GM18907 (cell line): ENCODE results near the gene ADORA1.

Experiments used
- ATAC-seq: cut with Tn5 transposase; IDR thresholded peaks from one replicate; pipeline ENCODE4 v1.9.1; 2021; ENCODE audit warnings: mild to moderate bottlenecking, moderate library complexity; ENCODE audit not compliant: unreplicated experiment

ADORA1 gene

GRCh38 chr1:203153051-203153988 is 25.8 kb downstream of the ADORA1 start:
- ATAC-seq, result no peak

GRCh38 chr1:203153989-203154821 is 26.7 kb downstream of the ADORA1 start:
- no peak for ATAC-seq

DNA sequence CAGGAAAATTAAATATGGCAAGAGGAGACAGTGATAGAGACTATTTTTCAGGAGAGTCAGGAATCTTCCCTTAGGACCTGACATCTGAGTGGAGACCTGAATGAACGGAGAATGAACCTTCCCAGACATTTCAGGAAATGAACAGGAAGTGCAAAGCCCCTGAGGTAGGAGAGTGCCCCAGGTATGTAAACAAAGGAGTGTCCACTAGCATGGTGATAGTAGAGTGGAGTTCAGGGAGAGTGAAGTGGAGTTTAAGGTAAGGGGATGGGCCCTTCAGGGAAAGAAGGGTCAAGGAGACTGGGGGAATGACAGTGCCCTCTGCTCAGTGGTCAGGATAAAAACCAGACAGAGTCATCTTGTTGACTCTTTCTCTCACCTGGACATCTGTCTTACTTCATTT is 28.8 kb downstream of the ADORA1 start:
- ATAC-seq, result no peak

GRCh38 chr1:203158423-203158822 is 30.9 kb downstream of the ADORA1 start:
- ATAC-seq, result no peak

GRCh38 chr1:203158960-203159665 is 31.6 kb downstream of the ADORA1 start:
- ATAC-seq, result no peak

DNA sequence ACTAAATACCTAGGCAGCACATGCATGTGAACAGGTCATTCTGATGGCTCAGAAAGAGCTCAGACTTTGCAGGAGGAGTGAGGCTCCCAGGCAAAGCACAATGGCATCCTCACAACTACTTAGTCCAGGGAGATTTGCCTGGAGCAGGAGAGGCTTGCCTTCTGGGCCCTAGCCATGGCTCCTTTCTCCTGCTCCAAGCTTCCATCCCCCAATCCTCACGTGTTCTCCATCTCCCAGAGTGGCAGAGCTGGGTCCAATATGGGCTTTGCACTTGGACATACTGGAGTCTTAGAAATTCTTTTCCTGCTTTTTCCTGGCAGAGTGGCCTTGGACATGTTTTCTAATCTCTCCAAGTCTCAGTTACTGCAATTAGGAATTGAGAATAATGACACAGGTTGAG is 32.3 kb downstream of the ADORA1 start:
- ATAC-seq, result no peak

DNA sequence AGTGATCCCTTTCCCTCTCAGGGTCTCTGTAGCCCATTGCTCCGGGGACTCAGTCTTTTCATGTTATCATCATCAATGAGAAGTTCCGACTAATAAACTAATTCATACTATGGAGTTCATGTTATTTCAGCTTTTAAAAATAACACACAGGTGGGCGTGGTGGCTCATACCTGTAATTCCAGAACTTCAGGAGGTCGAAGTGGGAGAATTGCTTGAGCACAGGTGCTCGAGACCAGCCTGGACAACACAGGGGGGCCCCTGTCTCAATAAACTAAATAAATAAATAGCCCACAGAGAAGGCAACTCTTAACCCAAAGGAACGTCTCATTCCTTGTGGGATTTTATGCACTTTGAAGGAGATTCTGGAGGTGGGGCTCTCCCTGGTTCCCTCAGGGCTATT is 33.6 kb downstream of the ADORA1 start:
- ATAC-seq, result no peak

- ATAC-seq, result no peak
These were observed 34.2 kb downstream of the ADORA1 start for GRCh38 chr1:203161703-203162102.

DNA sequence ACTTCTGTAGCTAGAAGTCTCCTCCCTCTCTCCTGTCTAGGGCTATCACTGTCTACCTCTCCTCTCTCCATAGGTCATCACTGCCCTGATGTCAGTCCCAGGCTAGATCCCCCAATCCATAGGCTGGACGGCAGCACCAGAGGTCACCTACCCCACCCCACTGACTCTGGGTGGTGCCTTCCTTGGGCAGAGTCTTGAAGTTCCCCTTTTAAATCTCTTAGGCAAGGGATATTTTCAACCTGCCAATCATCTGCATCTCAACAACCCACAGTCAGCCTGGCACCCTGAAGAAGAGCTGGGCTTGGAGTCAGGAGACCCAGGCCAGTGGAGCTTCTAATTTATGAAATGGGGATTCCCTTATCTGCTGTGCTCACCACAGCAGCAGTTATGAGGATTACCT is 34.9 kb downstream of the ADORA1 start:
- ATAC-seq, result no peak

GRCh38 chr1:203163891-203164635 is 36.5 kb downstream of the ADORA1 start:
- ATAC-seq, result no peak

DNA sequence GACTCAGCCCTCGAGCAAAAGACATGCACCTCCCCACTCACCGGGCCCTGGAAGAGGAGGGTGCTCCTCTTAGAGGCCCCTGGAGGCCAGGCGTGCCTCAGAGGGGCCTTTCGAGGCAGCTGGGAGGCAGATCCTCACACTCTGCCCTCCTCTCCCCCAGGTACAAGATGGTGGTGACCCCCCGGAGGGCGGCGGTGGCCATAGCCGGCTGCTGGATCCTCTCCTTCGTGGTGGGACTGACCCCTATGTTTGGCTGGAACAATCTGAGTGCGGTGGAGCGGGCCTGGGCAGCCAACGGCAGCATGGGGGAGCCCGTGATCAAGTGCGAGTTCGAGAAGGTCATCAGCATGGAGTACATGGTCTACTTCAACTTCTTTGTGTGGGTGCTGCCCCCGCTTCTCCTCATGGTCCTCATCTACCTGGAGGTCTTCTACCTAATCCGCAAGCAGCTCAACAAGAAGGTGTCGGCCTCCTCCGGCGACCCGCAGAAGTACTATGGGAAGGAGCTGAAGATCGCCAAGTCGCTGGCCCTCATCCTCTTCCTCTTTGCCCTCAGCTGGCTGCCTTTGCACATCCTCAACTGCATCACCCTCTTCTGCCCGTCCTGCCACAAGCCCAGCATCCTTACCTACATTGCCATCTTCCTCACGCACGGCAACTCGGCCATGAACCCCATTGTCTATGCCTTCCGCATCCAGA is 37.7 kb downstream of the ADORA1 start:
- no peak for ATAC-seq

- no peak for ATAC-seq
These were observed 38.3 kb downstream of the ADORA1 start for GRCh38 chr1:203165800-203166161.

GRCh38 chr1:203166192-203166940 is 38.8 kb downstream of the ADORA1 start:
- ATAC-seq, result no peak

DNA sequence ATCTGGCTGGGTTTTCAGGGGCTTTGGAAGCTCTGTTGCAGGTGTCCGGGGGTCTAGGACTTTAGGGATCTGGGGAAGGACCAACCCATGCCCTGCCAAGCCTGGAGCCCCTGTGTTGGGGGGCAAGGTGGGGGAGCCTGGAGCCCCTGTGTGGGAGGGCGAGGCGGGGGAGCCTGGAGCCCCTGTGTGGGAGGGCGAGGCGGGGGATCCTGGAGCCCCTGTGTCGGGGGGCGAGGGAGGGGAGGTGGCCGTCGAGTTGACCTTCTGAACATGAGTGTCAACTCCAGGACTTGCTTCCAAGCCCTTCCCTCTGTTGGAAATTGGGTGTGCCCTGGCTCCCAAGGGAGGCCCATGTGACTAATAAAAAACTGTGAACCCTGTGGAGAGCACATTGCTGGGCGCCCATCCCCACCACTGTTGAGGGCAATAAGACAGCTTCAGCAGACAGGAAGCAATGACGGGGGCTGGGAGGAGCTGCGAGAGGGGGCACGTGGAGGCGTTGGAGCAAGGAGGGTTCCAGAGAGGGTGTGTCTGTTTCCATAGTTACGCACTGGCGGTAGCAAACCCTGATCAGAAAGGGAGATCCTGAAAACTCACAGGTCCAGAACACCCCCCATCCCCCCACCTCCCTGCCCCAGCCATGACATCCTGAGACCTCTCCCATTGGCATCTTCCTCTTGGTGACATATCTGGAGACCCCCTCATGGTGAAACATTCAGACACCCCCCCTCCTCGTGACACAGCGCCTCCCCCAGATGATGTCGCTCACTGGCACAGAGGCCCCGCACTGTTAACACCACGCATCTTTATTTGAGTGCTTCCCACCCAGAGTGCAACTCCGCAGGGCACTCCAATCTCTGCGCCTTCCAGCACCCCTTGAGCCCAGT is 39.7 kb downstream of the ADORA1 start:
- no peak for ATAC-seq

DNA sequence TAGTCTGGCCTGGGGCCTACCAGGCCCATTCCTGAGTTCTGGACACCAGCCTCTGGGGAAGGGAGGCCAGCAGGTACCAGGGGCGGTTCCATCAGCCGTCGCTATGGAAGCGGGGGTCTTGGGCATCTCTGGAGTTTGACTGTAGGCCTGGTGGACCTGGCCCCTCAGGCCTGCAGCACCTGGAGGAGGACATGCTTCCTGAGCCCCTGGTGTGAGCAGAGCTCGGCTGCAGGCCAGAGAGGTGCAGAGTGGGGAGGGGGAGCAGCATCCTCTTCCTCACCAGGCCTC is 40.3 kb downstream of the ADORA1 start:
- no peak for ATAC-seq

DNA sequence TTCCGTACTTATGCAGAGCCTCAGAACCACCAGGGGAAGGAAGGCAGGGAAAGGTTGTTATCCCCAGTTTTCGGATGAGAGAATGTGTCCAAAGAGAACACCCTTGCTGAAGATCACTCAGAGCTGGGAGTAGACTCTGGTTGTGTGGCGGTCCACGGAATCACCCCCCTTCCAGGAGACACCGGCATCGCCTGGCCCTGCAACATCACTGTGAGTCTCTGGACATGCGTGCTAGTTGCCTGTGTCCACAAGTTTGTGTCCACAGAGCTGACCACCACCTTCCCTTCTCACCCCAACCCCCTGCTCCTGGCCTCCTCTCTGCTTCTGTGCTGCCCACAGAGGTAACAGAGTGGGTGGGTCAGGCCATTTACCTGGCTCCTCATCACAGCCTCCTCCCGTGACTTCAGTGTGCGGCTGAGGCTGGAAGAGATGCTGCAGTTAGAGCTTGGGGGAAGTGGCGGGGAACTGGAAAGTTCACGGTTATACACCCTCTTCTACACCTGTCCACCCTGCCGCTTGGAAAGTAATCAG is 40.8 kb downstream of the ADORA1 start:
- no peak for ATAC-seq

DNA sequence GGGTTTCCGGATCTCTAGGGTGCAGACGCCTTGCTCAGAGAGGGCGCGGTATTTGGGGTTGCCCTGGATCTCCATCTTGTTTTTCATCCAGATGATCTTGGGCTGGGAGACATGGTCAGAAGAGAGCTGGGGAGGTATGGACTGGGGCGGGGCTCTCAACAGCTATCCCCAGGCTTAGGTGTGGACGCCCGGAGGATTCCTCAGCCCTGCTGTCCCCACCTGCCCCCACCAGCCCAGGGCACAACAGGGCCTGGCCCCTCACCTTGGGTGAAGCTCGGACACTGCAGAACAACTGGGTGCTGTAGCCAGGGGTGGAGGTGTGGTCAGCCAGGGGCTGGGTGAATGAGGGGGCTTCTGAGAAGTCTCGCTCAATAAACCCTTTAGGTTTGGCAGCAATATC is 41.5 kb downstream of the ADORA1 start:
- ATAC-seq, result no peak

GRCh38 chr1:203169770-203170520 is 42.4 kb downstream of the ADORA1 start:
- ATAC-seq, result no peak
